ENCODE data around the gene AP3S2.
"Not testable (repeated sequence)": the region's sequence is repeated elsewhere in the genome, so short reads cannot be mapped to it uniquely, and the experiment has no call there.

AP3S2 gene

DNA sequence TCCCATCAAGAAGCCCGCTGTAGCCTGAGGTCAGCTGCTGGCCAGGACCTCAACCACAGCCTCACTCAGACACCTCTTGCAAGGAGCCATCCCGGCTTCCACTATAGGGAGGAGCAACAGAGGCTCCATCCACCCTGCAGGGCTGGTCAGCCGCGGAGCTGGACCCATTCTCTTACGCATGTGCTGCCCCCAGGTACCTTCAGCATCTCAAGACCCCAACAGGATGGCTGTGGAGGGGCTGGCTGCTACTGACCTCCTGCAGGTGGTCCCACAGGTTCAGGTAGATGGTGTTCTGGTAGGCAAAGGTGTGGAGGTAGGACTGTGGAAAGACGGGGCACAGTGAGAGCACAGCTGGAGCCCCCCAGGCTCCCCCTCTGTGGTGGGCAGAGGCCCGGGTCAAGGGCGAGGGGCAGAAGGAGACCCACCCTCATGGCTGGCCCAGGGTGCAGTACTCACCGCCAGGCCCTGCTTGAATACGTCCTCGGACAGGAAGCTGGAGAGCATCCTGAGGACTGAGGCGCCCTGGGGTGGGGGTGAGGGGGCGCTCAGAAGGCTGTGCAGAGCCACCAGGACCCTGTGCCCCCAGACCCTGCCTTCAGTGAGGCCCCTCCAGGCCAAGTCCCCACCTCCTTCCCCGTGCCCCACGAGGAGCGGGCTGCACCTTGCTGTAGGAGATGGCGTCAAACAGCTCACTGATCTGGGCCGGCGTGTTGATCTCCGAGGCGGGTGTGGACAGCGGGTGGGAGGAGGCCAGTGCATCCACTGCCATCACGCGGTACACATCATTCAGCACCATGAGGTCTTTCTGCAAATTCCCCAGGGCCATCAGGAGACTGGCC lies 90.6 kb downstream of the AP3S2 start:
- in situ Hi-C loops (cut with MboI; ENCODE audit: low sequenced_read_pairs) = no loop called here

DNA sequence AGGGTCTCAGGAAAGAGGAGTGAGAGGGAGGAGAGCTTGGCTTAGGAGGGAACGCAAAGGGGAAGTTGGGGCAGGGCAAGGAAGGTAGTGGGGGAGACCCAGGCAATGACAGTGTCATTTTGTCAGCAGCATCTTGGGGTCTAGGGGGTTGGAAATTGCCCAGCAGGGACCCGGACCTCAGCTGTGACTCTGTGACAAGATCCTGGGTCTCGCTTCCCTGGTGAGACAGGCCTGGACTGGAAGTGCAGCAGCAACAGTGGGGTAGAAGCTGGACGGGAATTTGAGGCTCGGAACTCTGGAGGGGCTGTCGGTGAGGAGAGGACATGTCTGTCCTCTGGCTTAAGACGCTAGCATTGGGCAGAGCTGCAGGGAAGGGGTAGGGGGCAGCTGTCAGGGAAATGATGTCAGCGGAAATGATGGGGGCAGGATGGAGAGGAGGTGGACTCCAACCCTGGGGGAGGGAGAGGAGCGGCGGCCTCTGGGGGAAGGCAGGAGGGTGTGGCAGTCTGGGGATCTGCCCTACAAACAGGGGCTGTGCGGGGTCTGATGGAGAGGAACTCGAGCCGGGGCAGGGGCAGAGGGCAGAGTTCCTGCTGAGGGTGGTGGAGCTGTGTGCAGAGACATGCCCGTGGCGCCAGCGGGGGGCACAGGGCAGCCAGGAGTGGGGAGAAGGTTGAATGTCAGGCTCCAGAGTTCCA lies 91.4 kb downstream of the AP3S2 start:
- in situ Hi-C loops (cut with MboI; ENCODE audit: low sequenced_read_pairs) = no loop called here

DNA sequence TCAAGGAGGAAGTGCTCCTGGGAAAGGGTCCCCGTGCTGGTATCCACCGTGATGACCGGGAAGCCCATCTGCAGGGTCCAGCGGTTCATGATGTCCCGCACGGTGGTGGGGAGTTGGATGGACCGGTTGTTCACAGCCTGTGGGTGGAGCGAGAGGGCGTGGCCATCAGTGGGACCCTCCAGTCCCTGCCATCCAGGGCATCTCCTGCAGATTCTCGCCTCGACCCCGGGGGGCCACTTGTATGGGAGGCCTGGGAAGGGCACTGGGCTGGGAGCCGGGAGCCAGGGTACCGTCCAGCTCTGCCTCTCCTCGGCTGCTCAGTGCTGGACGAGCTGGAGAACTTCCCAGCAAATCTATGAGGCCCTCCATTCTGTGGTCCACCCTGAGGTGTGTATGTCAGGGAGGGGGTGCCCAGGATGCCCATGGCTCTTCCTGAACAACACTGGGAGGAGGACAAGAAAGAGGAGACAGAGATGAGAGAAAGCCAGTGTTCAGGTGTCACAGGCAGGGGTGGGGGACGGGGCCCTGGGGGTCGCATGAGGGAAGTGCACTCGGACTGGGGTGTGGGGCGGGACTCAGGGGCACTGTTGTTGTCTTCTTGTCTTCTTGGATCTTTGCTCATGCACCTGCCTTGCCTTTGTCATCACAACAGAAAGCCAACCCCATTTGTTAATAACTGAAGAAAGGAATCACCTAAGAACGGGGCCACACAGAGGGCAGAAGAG lies 92.2 kb downstream of the AP3S2 start:
- in situ Hi-C loops (cut with MboI; ENCODE audit: low sequenced_read_pairs) = no loop called here

DNA sequence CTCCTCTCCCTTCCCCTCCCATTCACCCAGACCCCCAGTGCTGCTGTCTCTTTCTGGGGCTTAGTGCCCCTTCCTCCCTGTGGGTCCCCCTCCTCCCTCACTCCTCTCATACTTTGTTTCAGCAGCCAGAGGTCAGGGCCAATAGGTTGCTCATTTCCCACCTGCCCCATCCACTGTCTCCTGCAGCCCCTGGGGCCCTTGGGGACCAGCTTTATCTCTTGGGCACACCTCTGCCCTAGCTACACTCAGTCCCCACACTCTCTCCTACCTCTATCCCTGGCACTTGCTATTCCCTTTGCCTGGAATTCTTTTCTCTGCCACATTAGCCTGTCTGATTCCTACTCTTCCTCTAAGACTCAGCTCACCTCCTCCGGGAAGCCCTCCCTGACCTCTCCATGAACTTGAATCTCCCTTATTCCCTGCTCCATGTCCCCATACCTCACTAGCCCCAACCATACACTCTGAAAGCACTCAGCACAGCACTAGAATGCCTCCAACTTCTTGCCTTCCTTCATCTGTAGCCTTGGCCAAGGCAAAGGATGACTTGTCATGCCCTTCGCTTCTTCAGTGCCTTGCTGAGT lies 93.8 kb downstream of the AP3S2 start:
- in situ Hi-C loops (cut with MboI; ENCODE audit: low sequenced_read_pairs) = no loop called here

- in situ Hi-C loops (cut with MboI; ENCODE audit: low sequenced_read_pairs) = no loop called here
Measured at GRCh38 chr15:89799011-89799911, 94.5 kb downstream of the AP3S2 start.

DNA sequence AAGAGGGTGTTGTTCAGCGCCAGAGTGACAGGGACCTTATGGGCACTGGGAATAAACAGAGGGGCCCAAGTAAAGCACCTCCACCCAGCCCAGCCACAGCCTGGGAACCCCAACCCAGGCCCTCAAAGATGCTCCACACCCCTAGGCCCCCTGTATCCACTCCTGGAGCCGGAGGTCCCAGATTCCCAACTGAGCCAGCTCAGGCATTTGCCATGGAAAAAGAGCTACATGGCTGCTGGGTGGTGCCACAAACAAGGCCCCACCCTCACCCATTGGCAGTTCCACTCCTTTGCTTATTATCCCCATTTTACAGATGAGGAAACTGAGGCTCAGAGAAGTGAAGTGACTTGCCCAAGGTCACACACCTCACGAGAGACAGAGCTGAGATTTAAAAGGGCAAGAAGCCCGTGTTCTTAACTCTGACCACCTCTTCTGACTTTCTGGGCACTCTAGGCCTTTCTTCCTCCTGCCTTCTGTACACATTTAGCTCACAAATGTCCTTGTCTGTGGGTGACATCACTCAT lies 96.1 kb downstream of the AP3S2 start:
- in situ Hi-C loops (cut with MboI; ENCODE audit: low sequenced_read_pairs) = no loop called here

GRCh38 chr15:89795996-89796395 lies 97.8 kb downstream of the AP3S2 start:
- in situ Hi-C loops (cut with MboI; ENCODE audit: low sequenced_read_pairs) = no loop called here

DNA sequence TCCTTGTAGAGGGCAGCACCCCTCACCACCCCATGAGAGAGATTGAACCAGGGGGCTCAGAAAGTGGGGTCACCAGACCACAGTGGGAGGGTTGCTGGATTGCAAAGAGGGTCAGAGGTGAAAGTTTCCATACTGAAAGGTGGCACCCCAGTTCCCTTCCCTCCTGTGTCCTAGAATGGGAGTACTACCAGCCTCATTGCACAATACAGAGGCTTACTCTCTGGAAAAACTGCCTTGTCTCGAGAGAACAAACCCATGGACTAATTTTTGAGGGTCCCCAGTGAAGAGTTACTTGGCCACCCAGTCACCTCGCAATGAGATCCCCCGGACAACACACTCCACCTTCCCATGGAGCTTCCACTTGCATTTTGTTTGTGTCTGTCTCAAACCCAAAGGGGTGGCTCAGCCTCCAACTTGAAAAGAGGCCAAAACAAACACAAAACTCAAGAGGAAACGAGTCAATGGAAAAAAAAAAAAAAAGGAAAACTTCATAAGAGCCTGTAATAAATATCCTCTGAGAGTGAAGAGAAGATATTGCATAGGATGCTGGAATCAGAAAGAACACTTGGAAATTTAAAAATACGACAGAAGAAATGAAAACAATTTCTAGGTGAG lies 99.1 kb downstream of the AP3S2 start:
- in situ Hi-C loops (cut with MboI; ENCODE audit: low sequenced_read_pairs) = no loop called here

DNA sequence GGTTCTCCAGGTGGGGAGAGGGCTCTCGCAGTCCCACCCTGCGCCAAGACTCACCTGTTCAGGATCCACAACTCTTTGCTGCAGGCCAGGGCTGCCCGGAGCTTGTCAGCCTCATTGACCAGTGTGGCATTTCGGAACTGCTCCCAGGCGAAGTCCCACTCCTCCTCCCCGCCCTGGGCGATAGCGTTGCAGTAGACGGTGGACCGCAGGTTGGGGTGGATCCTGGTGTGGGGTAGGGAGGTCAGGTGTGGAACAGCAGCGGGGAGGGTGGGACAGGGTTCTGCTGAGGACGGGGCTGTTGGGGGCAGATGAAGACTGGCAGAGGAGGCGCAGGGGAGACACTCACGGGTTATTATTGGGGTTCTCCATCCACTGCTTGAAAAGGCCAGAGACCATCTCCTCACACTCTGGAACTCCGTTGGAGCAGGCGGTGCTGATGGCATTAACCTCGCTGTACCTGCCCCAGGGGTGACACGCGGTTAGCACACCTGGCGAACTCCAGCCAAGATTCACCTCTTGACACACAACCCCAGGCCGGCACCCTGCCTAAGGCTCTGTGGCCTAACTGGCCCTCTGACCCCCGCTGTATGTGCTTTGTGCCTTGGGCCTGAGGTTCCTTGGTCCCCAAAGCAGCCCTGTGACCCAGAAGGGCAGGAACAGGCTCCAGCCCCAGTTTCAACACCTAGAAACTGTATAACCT lies 101.5 kb downstream of the AP3S2 start:
- in situ Hi-C loops (cut with MboI; ENCODE audit: low sequenced_read_pairs) = no loop called here

DNA sequence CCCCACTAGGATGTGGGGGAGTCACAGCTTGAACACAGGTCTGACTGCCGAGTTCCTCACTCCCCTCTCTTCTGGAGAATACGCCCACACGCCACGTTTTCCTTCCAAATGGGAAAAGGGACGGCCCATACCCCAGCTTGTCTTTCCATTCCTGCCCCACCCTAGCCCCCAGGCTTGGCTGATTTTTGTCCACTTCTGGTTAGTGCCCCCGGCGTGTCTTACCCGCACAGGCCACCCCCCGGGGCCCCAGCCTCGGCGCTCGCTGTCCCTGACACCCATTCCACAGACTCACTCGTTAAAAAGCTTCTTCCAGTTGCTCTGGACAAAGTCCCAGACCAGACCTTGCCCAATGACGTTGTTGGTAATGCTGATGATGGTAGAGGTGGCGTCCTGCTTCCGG lies 103.1 kb downstream of the AP3S2 start:
- in situ Hi-C loops (cut with MboI; ENCODE audit: low sequenced_read_pairs) = no loop called here

GRCh38 chr15:89790206-89790605 lies 103.6 kb downstream of the AP3S2 start:
- in situ Hi-C loops (cut with MboI; ENCODE audit: low sequenced_read_pairs) = no loop called here

GRCh38 chr15:89788585-89788984 lies 105.2 kb downstream of the AP3S2 start:
- in situ Hi-C loops (cut with MboI; ENCODE audit: low sequenced_read_pairs) = not testable (repeated sequence)

- in situ Hi-C loops (cut with MboI; ENCODE audit: low sequenced_read_pairs) = no loop called here
Measured at GRCh38 chr15:89787944-89788343, 105.8 kb downstream of the AP3S2 start.

GRCh38 chr15:89785774-89786140 lies 108.0 kb downstream of the AP3S2 start:
- in situ Hi-C loops (cut with MboI; ENCODE audit: low sequenced_read_pairs) = no loop called here

DNA sequence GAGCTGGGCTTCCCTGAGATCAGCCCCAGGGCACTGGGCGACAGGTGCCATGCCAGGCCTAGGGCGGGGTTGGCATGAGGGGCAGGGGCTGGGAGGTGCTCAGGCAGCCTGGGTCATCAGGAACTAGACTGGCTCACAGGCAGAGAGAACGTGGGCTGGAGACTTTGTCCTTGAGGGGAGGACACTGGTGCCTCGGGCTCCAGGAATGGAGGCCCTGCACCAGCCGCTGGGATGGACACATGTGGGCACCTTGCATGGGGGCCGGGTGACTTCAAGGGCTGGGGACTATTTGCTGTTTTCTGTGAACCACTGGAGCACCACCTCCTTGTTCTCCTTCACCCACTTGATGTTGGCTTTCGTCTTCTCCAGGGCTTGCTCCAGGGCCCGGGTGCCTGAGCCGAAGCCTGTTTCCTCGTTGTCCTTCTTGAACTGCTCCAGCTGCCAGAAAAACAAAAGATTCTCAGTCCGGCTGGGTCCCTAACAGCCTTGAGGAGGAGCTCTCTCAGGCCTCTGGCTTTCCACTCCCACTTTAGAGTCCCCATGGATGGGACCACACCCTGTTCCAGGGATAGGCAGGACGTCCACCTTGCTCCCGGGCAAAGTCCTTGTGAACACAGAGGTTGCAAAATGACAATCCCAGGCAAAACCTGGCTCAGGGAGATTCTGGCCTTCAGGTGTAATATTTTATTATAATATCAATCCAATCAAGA lies 108.6 kb downstream of the AP3S2 start:
- in situ Hi-C loops (cut with MboI; ENCODE audit: low sequenced_read_pairs) = no loop called here

DNA sequence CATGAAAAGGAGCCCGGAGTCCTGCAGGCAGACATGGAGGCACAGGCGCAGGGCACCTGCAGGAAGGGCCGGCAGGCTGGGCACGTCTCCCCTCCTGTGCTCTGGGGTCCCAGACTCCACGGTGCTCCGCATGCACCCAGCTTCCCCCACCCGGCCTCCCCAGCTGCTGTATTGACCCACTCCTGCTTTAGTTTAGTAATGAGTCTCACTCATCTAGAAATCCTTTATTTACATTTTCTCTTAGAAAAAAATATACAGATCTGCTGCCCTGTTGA lies 109.2 kb downstream of the AP3S2 start:
- in situ Hi-C loops (cut with MboI; ENCODE audit: low sequenced_read_pairs) = no loop called here

GRCh38 chr15:89783861-89784685 lies 109.7 kb downstream of the AP3S2 start:
- in situ Hi-C loops (cut with MboI; ENCODE audit: low sequenced_read_pairs) = no loop called here

Measured in hTERT RPE-1 (cell line).